ENCODE results near the gene GRIK5. TPM values are rescaled to one million over a fixed set of nuclear protein-coding genes. Genes with fewer than 3 reads are reported as not detected.

GRIK5 gene
- polyA plus RNA-seq, 1 donor (not counting 4 experiments of a cell fraction or from before 2014, with no cell fraction given), result 0.17 TPM

DNA sequence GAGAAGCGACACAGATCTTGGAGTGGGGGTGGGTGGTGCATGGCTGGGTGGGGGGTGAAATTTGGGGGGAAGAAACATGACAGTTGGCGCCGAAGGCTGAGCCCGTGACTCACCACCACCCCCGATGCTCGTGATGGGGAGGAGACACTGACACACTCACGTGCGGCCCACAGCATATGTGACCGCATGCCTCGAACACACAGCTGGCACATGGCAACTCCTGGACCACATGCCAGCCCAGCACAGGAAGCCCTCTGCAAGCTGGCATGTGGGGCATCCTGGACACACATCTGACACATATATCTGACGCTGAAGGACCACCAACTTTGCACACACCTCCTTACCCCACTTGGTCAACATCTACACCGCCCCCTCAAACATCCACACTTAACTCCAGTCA is 1.2 kb upstream of the GRIK5 start:
- FAIRE-seq (no peak), DNase-seq (ENCODE audit: low read depth, low spot score) (no peak)
- H3K9me3 ChIP-seq (ENCODE audit: control insufficient read depth, low read depth, low read length), result no peaks in the 10 kb centered on the region
- dilution Hi-C loops (cut with MboI; ENCODE audit: extremely low pct_ligation_motif_present, low sequenced_read_pairs), result no loop called here
- peaks cover 27% of the 10 kb centered on the region for H3K27me3 ChIP-seq (ENCODE audit: control insufficient read depth, extremely low read depth, insufficient read depth, low read length)
- peaks cover 10% of the 10 kb centered on the region for H3K4me1 ChIP-seq (ENCODE audit: control insufficient read depth, extremely low read depth, insufficient read depth, low read length)
- H3K4me2 ChIP-seq (ENCODE audit: control insufficient read depth, extremely low read depth, insufficient read depth, low read depth, low read length), result no peak overlapping the region
- no peaks in the 10 kb centered on the region for H3K9me1 ChIP-seq (ENCODE audit: control insufficient read depth, extremely low read depth, insufficient read depth, low read length)
- H3K4me3 ChIP-seq (ENCODE audit: control insufficient read depth in 2 of 3, extremely low read depth in 1 of 3, insufficient read depth in 2 of 3, low read depth in 1 of 3, low read length in 3 of 3), result no peak overlapping the region
- H2AFZ ChIP-seq (ENCODE audit: control insufficient read depth, low read length), result no peak overlapping the region
- peaks cover 3% of the 10 kb centered on the region for H3K79me2 ChIP-seq (ENCODE audit: control insufficient read depth, insufficient read depth, low read length)
- no peak for TF ChIP-seq EZH2 (IDR thresholded peaks at IDR 0.05; ENCODE audit: low read length)
- TF ChIP-seq, protein P1, sequence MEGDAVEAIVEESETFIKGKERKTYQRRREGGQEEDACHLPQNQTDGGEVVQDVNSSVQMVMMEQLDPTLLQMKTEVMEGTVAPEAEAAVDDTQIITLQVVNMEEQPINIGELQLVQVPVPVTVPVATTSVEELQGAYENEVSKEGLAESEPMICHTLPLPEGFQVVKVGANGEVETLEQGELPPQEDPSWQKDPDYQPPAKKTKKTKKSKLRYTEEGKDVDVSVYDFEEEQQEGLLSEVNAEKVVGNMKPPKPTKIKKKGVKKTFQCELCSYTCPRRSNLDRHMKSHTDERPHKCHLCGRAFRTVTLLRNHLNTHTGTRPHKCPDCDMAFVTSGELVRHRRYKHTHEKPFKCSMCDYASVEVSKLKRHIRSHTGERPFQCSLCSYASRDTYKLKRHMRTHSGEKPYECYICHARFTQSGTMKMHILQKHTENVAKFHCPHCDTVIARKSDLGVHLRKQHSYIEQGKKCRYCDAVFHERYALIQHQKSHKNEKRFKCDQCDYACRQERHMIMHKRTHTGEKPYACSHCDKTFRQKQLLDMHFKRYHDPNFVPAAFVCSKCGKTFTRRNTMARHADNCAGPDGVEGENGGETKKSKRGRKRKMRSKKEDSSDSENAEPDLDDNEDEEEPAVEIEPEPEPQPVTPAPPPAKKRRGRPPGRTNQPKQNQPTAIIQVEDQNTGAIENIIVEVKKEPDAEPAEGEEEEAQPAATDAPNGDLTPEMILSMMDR (optimal IDR thresholded peaks at IDR 0.05 in 1 of 3, IDR thresholded peaks at IDR 0.05 in 1 of 3, conservative IDR thresholded peaks at IDR 0.05 in 1 of 3; ENCODE audit: extremely low read depth in 1 of 3, insufficient read depth in 2 of 3, low read length in 3 of 3), result no peak
- no peak overlapping the region for H3K27ac ChIP-seq (ENCODE audit: control insufficient read depth, insufficient read depth, low read length)
- no peaks in the 10 kb centered on the region for H4K20me1 ChIP-seq (ENCODE audit: control insufficient read depth, extremely low read depth, insufficient read depth, low read length)
- no peak overlapping the region for H3K9ac ChIP-seq (ENCODE audit: control insufficient read depth, extremely low read depth, insufficient read depth, low read length)
- no peaks in the 10 kb centered on the region for H3K36me3 ChIP-seq (ENCODE audit: control insufficient read depth in 2 of 2, extremely low read depth in 1 of 2, insufficient read depth in 2 of 2, low read length in 2 of 2)

DNA sequence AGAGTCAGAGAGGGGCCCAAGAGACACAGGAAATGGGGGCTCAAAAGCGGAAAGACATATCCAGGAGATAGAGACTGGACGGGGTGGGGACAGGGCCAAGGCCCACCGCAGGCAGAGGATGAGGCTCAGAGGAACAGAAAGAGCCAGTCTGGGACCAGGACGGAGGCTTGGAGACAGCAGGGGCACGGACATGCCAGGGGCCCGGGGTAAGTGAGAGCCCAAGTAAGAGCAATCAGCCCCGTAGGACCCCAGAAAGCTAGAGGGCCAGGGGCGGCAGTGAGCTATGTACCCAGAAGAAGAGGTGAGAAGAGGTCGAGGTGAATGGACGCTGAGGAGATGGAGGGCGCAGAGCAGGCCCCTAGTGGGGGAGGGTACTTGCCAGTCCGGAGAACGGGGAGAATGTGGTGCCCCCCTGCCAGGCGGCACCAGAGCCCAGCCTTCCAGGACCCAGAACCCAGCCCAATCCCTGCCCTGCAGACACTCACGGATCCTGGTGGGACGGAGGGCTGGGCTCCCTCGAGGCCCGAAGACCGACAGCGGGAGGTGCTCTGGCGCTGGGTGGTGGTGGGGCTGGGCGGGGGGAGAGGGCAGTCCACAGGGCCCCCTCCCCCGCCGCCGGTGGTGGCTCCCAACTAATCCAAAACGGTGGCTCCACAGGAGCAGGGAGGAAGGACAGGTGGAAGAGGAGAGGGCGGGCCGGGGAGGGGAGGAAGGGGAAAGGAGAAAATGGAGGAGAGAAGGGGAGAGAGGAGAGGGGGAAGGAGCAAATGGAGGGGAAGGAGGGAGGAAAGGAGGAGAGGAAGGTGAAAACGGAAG is 1.0 kb downstream of the GRIK5 start:
- no peak overlapping the region for H3K4me3 ChIP-seq (ENCODE audit: control insufficient read depth in 2 of 3, extremely low read depth in 1 of 3, insufficient read depth in 2 of 3, low read depth in 1 of 3, low read length in 3 of 3)
- no peaks in the 10 kb centered on the region for H3K36me3 ChIP-seq (ENCODE audit: control insufficient read depth in 2 of 2, extremely low read depth in 1 of 2, insufficient read depth in 2 of 2, low read length in 2 of 2)
- no peaks in the 10 kb centered on the region for H3K9me3 ChIP-seq (ENCODE audit: control insufficient read depth, low read depth, low read length)
- no peak overlapping the region for H3K27ac ChIP-seq (ENCODE audit: control insufficient read depth, insufficient read depth, low read length)
- FAIRE-seq, result no peak
- H3K4me2 ChIP-seq (ENCODE audit: control insufficient read depth, extremely low read depth, insufficient read depth, low read depth, low read length), result no peak overlapping the region
- no peak for TF ChIP-seq EZH2 (IDR thresholded peaks at IDR 0.05; ENCODE audit: low read length)
- TF ChIP-seq, protein P1 (optimal IDR thresholded peaks at IDR 0.05 in 1 of 3, IDR thresholded peaks at IDR 0.05 in 1 of 3, conservative IDR thresholded peaks at IDR 0.05 in 1 of 3; ENCODE audit: extremely low read depth in 1 of 3, insufficient read depth in 2 of 3, low read length in 3 of 3), result no peak
- H3K9me1 ChIP-seq (ENCODE audit: control insufficient read depth, extremely low read depth, insufficient read depth, low read length), result no peaks in the 10 kb centered on the region
- H3K79me2 ChIP-seq (ENCODE audit: control insufficient read depth, insufficient read depth, low read length), result no peaks in the 10 kb centered on the region
- no peak overlapping the region for H3K9ac ChIP-seq (ENCODE audit: control insufficient read depth, extremely low read depth, insufficient read depth, low read length)
- dilution Hi-C loops (cut with MboI; ENCODE audit: extremely low pct_ligation_motif_present, low sequenced_read_pairs), result no loop called here
- H3K4me1 ChIP-seq (ENCODE audit: control insufficient read depth, extremely low read depth, insufficient read depth, low read length), result peaks cover 3% of the 10 kb centered on the region
- no peaks in the 10 kb centered on the region for H4K20me1 ChIP-seq (ENCODE audit: control insufficient read depth, extremely low read depth, insufficient read depth, low read length)
- peaks cover 27% of the 10 kb centered on the region for H3K27me3 ChIP-seq (ENCODE audit: control insufficient read depth, extremely low read depth, insufficient read depth, low read length)
- no peak for DNase-seq (ENCODE audit: low read depth, low spot score)
- H2AFZ ChIP-seq (ENCODE audit: control insufficient read depth, low read length), result no peak overlapping the region
